ENCODE measurements around the gene SAFB.

SAFB gene

DNA sequence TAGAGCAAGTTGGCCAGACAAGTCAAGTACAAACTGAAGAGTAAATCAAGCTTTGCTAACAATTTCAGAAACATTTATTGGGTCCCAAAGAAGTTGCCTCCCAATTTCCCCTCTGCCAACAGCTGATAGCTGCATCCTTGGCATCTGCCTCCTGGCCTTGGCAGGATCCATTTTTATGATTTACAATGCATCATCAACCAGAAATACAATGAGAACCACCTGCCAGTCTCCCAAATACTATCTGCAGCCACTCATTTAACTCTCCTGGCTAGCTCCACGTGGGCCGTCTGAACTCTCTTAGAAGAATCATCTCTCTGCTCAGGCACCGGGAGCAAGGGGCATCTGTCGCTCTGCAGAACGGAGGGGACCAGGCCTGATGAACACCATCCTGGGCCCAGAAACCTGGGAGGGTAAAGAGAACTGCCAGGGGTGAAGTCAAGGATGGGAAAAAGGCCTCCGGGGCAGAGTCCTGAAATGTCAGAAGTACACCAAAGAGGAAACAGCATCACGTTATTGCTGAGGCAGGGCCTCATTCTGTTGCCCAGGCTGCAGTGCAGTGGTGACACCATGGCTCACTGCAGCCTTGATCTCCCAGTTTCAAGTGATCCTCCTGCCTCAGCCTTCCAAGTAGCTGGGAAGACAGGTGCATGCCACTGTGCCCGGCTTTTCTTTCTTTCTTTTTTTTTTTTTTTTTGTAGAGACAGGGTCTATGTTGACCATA, 94.5 kb downstream of the SAFB start:
- no peaks in the 10 kb centered on the region for H3K9me3 ChIP-seq (ENCODE audit: severe bottlenecking)
- H3K27me3 ChIP-seq (ENCODE audit: insufficient read depth, low read depth, severe bottlenecking), result no peaks in the 10 kb centered on the region
- H3K4me3 ChIP-seq (ENCODE audit: low read depth, low read length), result no peak overlapping the region
- no peak for DNase-seq
- H3K36me3 ChIP-seq, result peaks cover 46% of the 10 kb centered on the region
- TF ChIP-seq, protein P1, sequence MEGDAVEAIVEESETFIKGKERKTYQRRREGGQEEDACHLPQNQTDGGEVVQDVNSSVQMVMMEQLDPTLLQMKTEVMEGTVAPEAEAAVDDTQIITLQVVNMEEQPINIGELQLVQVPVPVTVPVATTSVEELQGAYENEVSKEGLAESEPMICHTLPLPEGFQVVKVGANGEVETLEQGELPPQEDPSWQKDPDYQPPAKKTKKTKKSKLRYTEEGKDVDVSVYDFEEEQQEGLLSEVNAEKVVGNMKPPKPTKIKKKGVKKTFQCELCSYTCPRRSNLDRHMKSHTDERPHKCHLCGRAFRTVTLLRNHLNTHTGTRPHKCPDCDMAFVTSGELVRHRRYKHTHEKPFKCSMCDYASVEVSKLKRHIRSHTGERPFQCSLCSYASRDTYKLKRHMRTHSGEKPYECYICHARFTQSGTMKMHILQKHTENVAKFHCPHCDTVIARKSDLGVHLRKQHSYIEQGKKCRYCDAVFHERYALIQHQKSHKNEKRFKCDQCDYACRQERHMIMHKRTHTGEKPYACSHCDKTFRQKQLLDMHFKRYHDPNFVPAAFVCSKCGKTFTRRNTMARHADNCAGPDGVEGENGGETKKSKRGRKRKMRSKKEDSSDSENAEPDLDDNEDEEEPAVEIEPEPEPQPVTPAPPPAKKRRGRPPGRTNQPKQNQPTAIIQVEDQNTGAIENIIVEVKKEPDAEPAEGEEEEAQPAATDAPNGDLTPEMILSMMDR (IDR thresholded peaks at IDR 0.05; ENCODE audit: low read depth, low read length), result no peak
- no peak overlapping the region for H3K27ac ChIP-seq
